ENCODE data around the gene CYB561D1. TPM values are rescaled to one million over a fixed set of nuclear protein-coding genes. Genes with fewer than 3 reads are reported as not detected.
A peak's percentile ranks its signal among the peaks of the same experiment; 100 is the strongest.
"Not testable (repeated sequence)": the region's sequence is repeated elsewhere in the genome, so short reads cannot be mapped to it uniquely, and the experiment has no call there.

Gene CYB561D1
- total and polyA plus RNA-seq, 5 donors = 2.8 to 6.6 (median 5.1) TPM

DNA sequence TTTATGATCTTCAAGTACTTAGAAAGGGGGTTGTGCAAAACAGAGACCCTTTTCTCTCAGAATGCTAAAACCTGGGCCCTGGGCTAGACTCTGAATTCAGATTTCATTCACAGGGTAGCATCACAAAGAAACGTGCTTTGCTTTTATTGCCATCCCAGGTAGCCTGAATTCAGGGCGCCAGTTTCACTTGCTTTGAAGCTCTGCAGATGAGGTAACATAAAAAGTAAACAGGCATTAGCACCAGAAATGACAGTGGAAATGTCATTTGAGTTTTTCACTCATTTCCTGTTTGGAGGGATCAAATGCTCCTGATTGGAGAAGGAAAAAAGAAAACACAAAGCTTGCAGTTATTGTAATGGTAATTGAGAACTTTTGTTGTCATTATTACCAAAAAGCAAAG lies 25.0 kb upstream of the CYB561D1 start:
- H3K27ac ChIP-seq (ENCODE audit: low read length) = no peak overlapping the region
- H3K4me1 ChIP-seq (ENCODE audit: control insufficient read depth, insufficient read depth, low read length) = no peaks in the 10 kb centered on the region
- WGBS = 40% methylated on average over 2 of the region's 2 CpGs
- DNase-seq (no peak), ATAC-seq (no peak)
- intact Hi-C loops (cut with DNase I) = no loop called here
- H3K9me3 ChIP-seq (ENCODE audit: control insufficient read depth, low read length) = no peaks in the 10 kb centered on the region
- no peak overlapping the region for H3K4me3 ChIP-seq (ENCODE audit: low read length)
- no peaks in the 10 kb centered on the region for H3K27me3 ChIP-seq (ENCODE audit: control insufficient read depth, insufficient read depth)

DNA sequence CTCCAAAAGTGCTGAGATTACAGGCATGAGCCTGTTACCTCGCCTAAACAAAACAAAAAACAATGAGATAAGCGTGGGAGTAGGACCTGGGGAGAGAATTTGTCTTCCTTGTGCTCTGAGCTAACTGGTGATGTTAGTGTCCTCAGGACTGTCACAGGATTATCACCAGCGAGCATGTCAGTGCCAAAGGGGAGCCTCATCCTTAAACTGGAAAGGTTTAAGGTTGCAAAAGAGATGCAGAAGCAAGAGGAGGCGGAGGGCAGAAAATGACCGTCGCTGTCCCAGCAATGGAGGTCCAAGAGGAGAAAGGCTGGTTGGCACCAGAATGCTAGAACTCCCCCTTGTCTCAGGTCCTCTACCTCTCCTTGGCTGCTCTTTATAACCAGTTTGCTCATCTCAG lies 23.6 kb upstream of the CYB561D1 start:
- Histone ChIP-seq H3K27ac (ENCODE audit: low read length) (no peak overlapping the region), H3K9me3 (ENCODE audit: control insufficient read depth, low read length) (no peaks in the 10 kb centered on the region), H3K4me1 (ENCODE audit: control insufficient read depth, insufficient read depth, low read length) (no peaks in the 10 kb centered on the region), H3K4me3 (ENCODE audit: low read length) (no peak overlapping the region), H3K27me3 (ENCODE audit: control insufficient read depth, insufficient read depth) (no peaks in the 10 kb centered on the region)
- no peak for DNase-seq
- WGBS = 58% methylated on average over 6 of the region's 6 CpGs
- ATAC-seq = no peak
- intact Hi-C loops (cut with DNase I) = no loop called here

- Histone ChIP-seq H3K27ac (ENCODE audit: low read length) (no peak overlapping the region), H3K9me3 (ENCODE audit: control insufficient read depth, low read length) (no peaks in the 10 kb centered on the region), H3K27me3 (ENCODE audit: control insufficient read depth, insufficient read depth) (no peaks in the 10 kb centered on the region), H3K4me3 (ENCODE audit: low read length) (no peak overlapping the region), H3K4me1 (ENCODE audit: control insufficient read depth, insufficient read depth, low read length) (no peaks in the 10 kb centered on the region)
- intact Hi-C loops (cut with DNase I) = no loop called here
- WGBS = 53% methylated on average over 3 of the region's 3 CpGs
- no peak for DNase-seq
- ATAC-seq = no peak
Observed at GRCh38 chr1:109472779-109473178, 21.1 kb upstream of the CYB561D1 start.

DNA sequence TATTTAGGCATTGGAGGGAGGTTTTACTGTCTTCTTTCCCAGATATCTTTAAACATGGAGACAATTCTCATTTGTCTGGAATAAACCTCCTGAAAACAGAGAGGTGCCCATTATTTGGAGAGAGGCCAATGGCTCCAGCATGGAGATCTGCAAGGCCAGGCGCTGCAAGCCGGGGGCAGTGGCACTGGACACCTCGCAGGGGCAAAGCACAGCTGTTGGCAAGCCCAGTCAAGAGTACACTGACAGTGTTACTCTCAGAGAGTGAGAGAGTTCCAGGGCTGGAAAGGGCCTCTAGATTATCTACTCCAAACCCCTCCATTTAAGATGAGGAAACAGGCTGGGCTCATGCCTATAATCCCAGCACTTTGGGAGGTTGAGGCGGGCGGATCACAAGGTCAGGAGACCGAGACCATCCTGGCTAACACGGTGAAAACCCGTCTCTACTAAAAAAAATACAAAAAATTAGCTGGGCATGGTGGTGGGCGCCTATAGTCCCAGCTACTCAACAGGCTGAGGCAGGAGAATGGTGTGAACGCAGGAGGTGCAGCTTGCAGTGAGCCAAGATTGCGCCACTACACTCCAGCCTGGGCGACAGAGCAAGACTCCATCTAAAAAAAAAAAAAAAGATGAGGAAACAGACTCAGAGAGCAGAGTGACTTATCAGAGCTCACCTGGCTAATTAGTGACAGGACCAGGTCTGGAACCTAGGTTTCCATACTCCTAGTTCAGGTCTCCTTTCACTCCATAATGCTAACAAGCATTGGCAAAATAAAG lies 20.4 kb upstream of the CYB561D1 start:
- H3K27ac ChIP-seq (ENCODE audit: low read length); H3K27me3 ChIP-seq (ENCODE audit: control insufficient read depth, insufficient read depth); H3K9me3 ChIP-seq (ENCODE audit: control insufficient read depth, low read length); H3K4me1 ChIP-seq (ENCODE audit: control insufficient read depth, insufficient read depth, low read length); DNase-seq; H3K4me3 ChIP-seq (ENCODE audit: low read length); intact Hi-C loops (cut with DNase I): not testable (repeated sequence)
- peak; percentile 42 to 50 for ATAC-seq
- WGBS = 74% methylated on average over 12 of the region's 12 CpGs

GRCh38 chr1:109474697-109475096 lies 19.2 kb upstream of the CYB561D1 start:
- Histone ChIP-seq H3K27ac (ENCODE audit: low read length) (no peak overlapping the region), H3K4me3 (ENCODE audit: low read length) (no peak overlapping the region), H3K9me3 (ENCODE audit: control insufficient read depth, low read length) (no peaks in the 10 kb centered on the region), H3K4me1 (ENCODE audit: control insufficient read depth, insufficient read depth, low read length) (no peaks in the 10 kb centered on the region), H3K27me3 (ENCODE audit: control insufficient read depth, insufficient read depth) (no peaks in the 10 kb centered on the region)
- WGBS = 44% methylated on average over 1 of the region's 1 CpG
- ATAC-seq (peak; percentile 46 to 64), DNase-seq (no peak)
- intact Hi-C loops (cut with DNase I) = no loop called here

GRCh38 chr1:109475261-109475660 lies 18.6 kb upstream of the CYB561D1 start:
- WGBS = 84% methylated on average over 9 of the region's 9 CpGs
- no peaks in the 10 kb centered on the region for H3K4me1 ChIP-seq (ENCODE audit: control insufficient read depth, insufficient read depth, low read length)
- intact Hi-C loops (cut with DNase I) = no loop called here
- DNase-seq (no peak), ATAC-seq (no peak)
- H3K27ac ChIP-seq (ENCODE audit: low read length) = no peak overlapping the region
- H3K27me3 ChIP-seq (ENCODE audit: control insufficient read depth, insufficient read depth) = no peaks in the 10 kb centered on the region
- H3K9me3 ChIP-seq (ENCODE audit: control insufficient read depth, low read length) = no peaks in the 10 kb centered on the region
- no peak overlapping the region for H3K4me3 ChIP-seq (ENCODE audit: low read length)

DNA sequence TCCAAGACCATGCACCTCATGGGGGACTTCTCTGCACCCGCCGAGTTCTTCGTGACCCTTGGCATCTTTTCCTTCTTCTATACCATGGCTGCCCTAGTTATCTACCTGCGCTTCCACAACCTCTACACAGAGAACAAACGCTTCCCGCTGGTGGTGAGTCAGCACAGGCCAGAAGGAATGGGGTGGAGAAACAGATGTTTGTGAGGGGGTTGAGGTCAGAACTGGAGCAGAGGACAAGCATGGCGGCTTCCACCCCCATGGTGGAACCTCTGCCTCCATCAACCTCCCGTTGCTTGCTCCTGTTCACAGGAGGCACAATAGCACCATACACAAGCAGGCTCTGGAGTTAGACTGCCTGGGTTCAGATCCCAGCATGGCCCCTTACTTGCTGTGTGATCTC lies 17.1 kb upstream of the CYB561D1 start:
- ATAC-seq (no peak), DNase-seq (no peak)
- Histone ChIP-seq H3K4me3 (ENCODE audit: low read length) (no peak overlapping the region), H3K27me3 (ENCODE audit: control insufficient read depth, insufficient read depth) (no peaks in the 10 kb centered on the region), H3K27ac (ENCODE audit: low read length) (no peak overlapping the region), H3K4me1 (ENCODE audit: control insufficient read depth, insufficient read depth, low read length) (no peaks in the 10 kb centered on the region), H3K9me3 (ENCODE audit: control insufficient read depth, low read length) (no peaks in the 10 kb centered on the region)
- 90% methylated on average over 8 of the region's 8 CpGs for WGBS
- intact Hi-C loops (cut with DNase I) = no loop called here

GRCh38 chr1:109477821-109478220 lies 16.1 kb upstream of the CYB561D1 start:
- DNase-seq = no peak
- no peak overlapping the region for H3K27ac ChIP-seq (ENCODE audit: low read length)
- no peaks in the 10 kb centered on the region for H3K4me1 ChIP-seq (ENCODE audit: control insufficient read depth, insufficient read depth, low read length)
- 72% methylated on average over 6 of the region's 6 CpGs for WGBS
- H3K9me3 ChIP-seq (ENCODE audit: control insufficient read depth, low read length) = no peaks in the 10 kb centered on the region
- no peak overlapping the region for H3K4me3 ChIP-seq (ENCODE audit: low read length)
- ATAC-seq = peak in 1 of 2 donors; percentile 4
- intact Hi-C loops (cut with DNase I) = no loop called here
- H3K27me3 ChIP-seq (ENCODE audit: control insufficient read depth, insufficient read depth) = no peaks in the 10 kb centered on the region

GRCh38 chr1:109478806-109479205 lies 15.1 kb upstream of the CYB561D1 start:
- Histone ChIP-seq H3K27ac (ENCODE audit: low read length) (no peak overlapping the region), H3K9me3 (ENCODE audit: control insufficient read depth, low read length) (no peaks in the 10 kb centered on the region), H3K4me3 (ENCODE audit: low read length) (no peak overlapping the region), H3K27me3 (ENCODE audit: control insufficient read depth, insufficient read depth) (no peaks in the 10 kb centered on the region), H3K4me1 (ENCODE audit: control insufficient read depth, insufficient read depth, low read length) (no peaks in the 10 kb centered on the region)
- ATAC-seq (no peak), DNase-seq (no peak)
- WGBS = 35% methylated on average over 7 of the region's 7 CpGs
- intact Hi-C loops (cut with DNase I) = no loop called here

DNA sequence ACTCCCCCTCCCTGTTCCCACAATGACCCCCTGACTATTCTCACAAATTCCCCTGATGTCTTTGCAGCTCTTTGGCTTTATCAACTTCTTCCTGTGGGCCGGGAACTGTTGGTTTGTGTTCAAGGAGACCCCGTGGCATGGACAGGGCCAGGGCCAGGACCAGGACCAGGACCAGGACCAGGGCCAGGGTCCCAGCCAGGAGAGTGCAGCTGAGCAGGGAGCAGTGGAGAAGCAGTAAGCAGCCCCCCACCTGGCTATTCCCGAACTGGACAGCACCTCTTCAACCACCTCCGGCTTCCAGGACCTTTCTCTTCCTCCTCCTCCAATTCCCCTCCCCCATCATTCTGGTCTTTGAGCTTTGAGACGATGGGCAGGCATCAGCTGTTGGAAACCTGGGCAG lies 14.6 kb upstream of the CYB561D1 start:
- no peaks in the 10 kb centered on the region for H3K27me3 ChIP-seq (ENCODE audit: control insufficient read depth, insufficient read depth)
- no peaks in the 10 kb centered on the region for H3K9me3 ChIP-seq (ENCODE audit: control insufficient read depth, low read length)
- WGBS = 66% methylated on average over 5 of the region's 5 CpGs
- H3K27ac ChIP-seq (ENCODE audit: low read length) = no peak overlapping the region
- DNase-seq (no peak), ATAC-seq (no peak)
- intact Hi-C loops (cut with DNase I) = no loop called here
- no peak overlapping the region for H3K4me3 ChIP-seq (ENCODE audit: low read length)
- H3K4me1 ChIP-seq (ENCODE audit: control insufficient read depth, insufficient read depth, low read length) = peaks cover under 1% of the 10 kb centered on the region

GRCh38 chr1:109479901-109480300 lies 14.0 kb upstream of the CYB561D1 start:
- H3K4me3 ChIP-seq (ENCODE audit: low read length) = no peak overlapping the region
- H3K4me1 ChIP-seq (ENCODE audit: control insufficient read depth, insufficient read depth, low read length) = peaks cover 5% of the 10 kb centered on the region
- H3K9me3 ChIP-seq (ENCODE audit: control insufficient read depth, low read length) = no peaks in the 10 kb centered on the region
- H3K27ac ChIP-seq (ENCODE audit: low read length) = no peak overlapping the region
- no peak for ATAC-seq
- H3K27me3 ChIP-seq (ENCODE audit: control insufficient read depth, insufficient read depth) = no peaks in the 10 kb centered on the region
- no peak for DNase-seq
- 87% methylated on average over 3 of the region's 3 CpGs for WGBS
- intact Hi-C loops (cut with DNase I) = no loop called here

DNA sequence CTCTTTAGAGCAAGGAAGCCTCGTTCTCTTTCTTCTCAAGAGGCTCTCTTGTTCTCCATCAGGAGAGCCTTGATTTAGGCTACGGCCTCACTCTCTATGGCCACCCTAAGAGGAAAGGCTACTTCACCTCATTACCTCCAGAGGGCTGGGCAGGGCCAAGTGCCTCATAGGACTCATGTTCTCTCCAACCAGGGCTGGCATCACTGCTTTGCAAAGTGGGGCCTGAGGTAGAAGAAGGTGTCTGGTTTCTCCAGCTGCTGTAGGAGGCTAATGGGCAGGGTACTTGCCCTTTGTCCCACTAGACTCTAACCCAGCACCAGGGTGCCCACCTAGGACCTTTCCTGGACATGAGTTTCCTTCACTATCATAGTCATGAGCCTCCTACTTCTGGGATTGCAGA lies 12.2 kb upstream of the CYB561D1 start:
- peaks cover 5% of the 10 kb centered on the region for H3K4me1 ChIP-seq (ENCODE audit: control insufficient read depth, insufficient read depth, low read length)
- no peaks in the 10 kb centered on the region for H3K9me3 ChIP-seq (ENCODE audit: control insufficient read depth, low read length)
- DNase-seq (no peak), ATAC-seq (no peak)
- no peak overlapping the region for H3K27ac ChIP-seq (ENCODE audit: low read length)
- no peak overlapping the region for H3K4me3 ChIP-seq (ENCODE audit: low read length)
- intact Hi-C loops (cut with DNase I) = no loop called here
- H3K27me3 ChIP-seq (ENCODE audit: control insufficient read depth, insufficient read depth) = no peaks in the 10 kb centered on the region
- WGBS = 86% methylated on average over 2 of the region's 2 CpGs

Measured in right cardiac atrium (tissue), 5 donors.